GM12873 (cell line): ENCODE results near the gene EXOSC2.

Experiments
- CTCF ChIP-seq: IDR thresholded peaks from 2 replicates; pipeline ENCODE4 v1.5.1; 2012; ENCODE audit warnings: low read depth, mild to moderate bottlenecking, moderate library complexity, low read length, control low read depth; ENCODE audit not compliant: insufficient read depth; ENCODE audit errors: missing control alignments

Gene EXOSC2

GRCh38 chr9:130692321-130692720 lies 1.3 kb upstream of the EXOSC2 start:
- peak; percentile 28 for TF ChIP-seq CTCF

- no peak for TF ChIP-seq CTCF
Observed at GRCh38 chr9:130693101-130693425, 517 bp upstream of the EXOSC2 start.

GRCh38 chr9:130694205-130694604 lies 625 bp downstream of the EXOSC2 start:
- TF ChIP-seq CTCF, result no peak

- no peak for TF ChIP-seq CTCF
Observed at GRCh38 chr9:130696139-130696650, 2.6 kb downstream of the EXOSC2 start.

GRCh38 chr9:130696996-130697395 lies 3.4 kb downstream of the EXOSC2 start:
- no peak for TF ChIP-seq CTCF

- no peak for TF ChIP-seq CTCF
Observed at GRCh38 chr9:130698514-130698913, 4.9 kb downstream of the EXOSC2 start.

GRCh38 chr9:130699047-130699446 lies 5.5 kb downstream of the EXOSC2 start:
- no peak for TF ChIP-seq CTCF
